ENCODE results near the gene SASH3.

GRCh38 chrX:129843209-129843458 lies 63.4 kb downstream of the SASH3 start:
- TF ChIP-seq CEBPB (IDR thresholded peaks at IDR 0.05), result no peak
- no peak for TF ChIP-seq EP300 (IDR thresholded peaks at IDR 0.05; ENCODE audit: borderline replicate concordance)
- no peak for TF ChIP-seq YY1 (IDR thresholded peaks at IDR 0.05; ENCODE audit: low read depth)
